GM10248 (cell line): ENCODE data around the gene NUDT1.

Source experiments
- CTCF ChIA-PET: fragments of 300-600 bp; sonication (Branson Sonifier 250); formaldehyde crosslinking; extraction: SDS; loops from one replicate; lab custom pipeline; 2021; ENCODE audit warnings: antibody characterized with exemption; lab: Yijun Ruan, JAX
- POLR2A ChIA-PET: fragments of 350-650 bp; sonication (Branson Sonifier 250); formaldehyde crosslinking; extraction: SDS; loops from one replicate; lab custom pipeline; 2020; ENCODE audit warnings: antibody characterized with exemption; lab: Yijun Ruan, JAX
- DNase-seq: peaks from one replicate; pipeline ENCODE4 v3.0.0; 2012; ENCODE audit errors: extremely low spot score
- CTCF ChIP-seq: IDR thresholded peaks from 2 replicates; pipeline ENCODE4 v1.5.1; 2012; ENCODE audit warnings: mild to moderate bottlenecking, low read depth; ENCODE audit errors: extremely low read depth, missing control alignments, control extremely low read depth

NUDT1 gene

GRCh38 chr7:2217206-2217605, 24.8 kb upstream of the NUDT1 start:
- CTCF ChIA-PET: no interaction called here
- POLR2A ChIA-PET: no interaction called here
- no peak for DNase-seq
- TF ChIP-seq CTCF: no peak

GRCh38 chr7:2217716-2218443, 24.1 kb upstream of the NUDT1 start:
- DNase-seq: no peak
- ChIA-PET POLR2A (no interaction called here), CTCF (no interaction called here)
- no peak for TF ChIP-seq CTCF

DNA sequence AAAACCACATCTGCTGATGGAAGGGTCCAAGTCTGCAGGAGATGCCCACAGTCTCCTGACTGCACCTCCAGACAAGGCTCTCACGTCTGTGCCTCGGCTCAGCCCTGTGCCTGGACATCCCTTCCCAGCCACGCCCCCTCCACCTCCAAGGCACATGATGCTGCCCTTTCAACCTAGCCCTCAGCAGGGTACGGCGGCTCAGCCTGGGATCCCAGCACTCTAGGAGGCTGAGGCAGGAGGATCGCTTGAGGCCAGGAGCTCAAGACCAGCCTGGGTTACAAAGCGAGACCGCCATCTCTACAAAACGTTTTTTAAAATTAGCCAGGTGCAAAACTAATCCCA, 23.6 kb upstream of the NUDT1 start:
- no peak for TF ChIP-seq CTCF
- POLR2A ChIA-PET: no interaction called here
- DNase-seq: no peak
- CTCF ChIA-PET: no interaction called here

GRCh38 chr7:2219136-2219535, 22.9 kb upstream of the NUDT1 start:
- ChIA-PET CTCF (no interaction called here), POLR2A (no interaction called here)
- TF ChIP-seq CTCF: no peak
- no peak for DNase-seq

DNA sequence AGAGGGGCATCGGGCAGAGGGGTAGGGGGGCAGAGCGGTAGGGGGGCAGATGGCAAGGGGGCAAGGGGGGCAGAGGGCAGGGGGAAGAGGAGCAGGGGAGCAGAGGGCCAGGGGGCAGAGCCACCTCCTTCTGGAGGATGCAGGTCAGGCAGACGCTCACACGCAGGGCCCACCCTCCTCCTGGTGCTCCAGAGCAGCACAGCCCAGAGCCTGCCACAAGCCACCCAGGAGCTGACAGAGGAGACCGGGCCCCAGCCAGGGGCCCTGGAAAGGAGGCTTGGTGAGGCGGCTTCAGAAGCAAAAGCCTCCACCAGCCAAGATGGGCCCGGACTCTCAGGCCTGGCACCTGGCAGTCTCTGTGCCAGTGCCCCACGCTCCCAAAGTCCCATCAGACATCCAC, 22.4 kb upstream of the NUDT1 start:
- no peak for DNase-seq
- POLR2A ChIA-PET: interaction anchor here (0.6 kb wide), 1 partner anchor 51 kb away, joined by 7 read pairs; no protein-coding TSS in a partner anchor
- TF ChIP-seq CTCF: no peak
- CTCF ChIA-PET: no interaction called here

DNA sequence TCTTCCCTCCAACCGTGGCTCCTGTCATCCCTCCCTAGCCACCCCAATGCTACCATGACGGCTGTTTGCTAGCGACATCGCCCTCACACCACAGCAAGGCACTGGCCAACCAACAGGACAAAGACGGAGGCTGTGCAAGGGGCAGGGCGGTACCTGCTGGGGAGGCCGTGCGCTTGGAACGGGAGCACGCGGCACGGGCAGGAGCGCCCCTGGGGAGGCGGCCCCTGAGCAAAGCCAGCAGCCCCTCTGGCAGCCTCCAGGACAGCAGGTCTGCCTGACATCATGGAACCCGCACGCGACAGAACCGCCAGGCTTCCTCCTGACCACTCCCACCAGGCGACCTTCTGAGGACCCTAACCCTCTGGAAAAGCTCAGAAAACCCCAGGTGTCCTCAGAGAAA, 22.0 kb upstream of the NUDT1 start:
- CTCF ChIA-PET: no interaction called here
- no peak for DNase-seq
- TF ChIP-seq CTCF: no peak
- POLR2A ChIA-PET: interaction anchor here (0.6 kb wide), 1 partner anchor 50 kb away, joined by 7 read pairs; no protein-coding TSS in a partner anchor
